Skeletal muscle satellite cell (primary cell): ENCODE measurements around the gene ELK1.

ENCODE experiments used
- H3K27me3 ChIP-seq: 2 replicates; pipeline ENCODE4 v1.7.0; 2013; ENCODE audit warnings: low read length; ENCODE audit not compliant: control insufficient read depth, insufficient read depth
- H3K36me3 ChIP-seq: 2 replicates; pipeline ENCODE4 v1.7.0; 2013; ENCODE audit warnings: mild to moderate bottlenecking, control low read depth, low read length; ENCODE audit not compliant: insufficient read depth
- H3K4me1 ChIP-seq: 2 replicates; pipeline ENCODE4 v1.7.0; 2013; ENCODE audit warnings: low read length; ENCODE audit not compliant: control insufficient read depth, insufficient read depth
- H3K4me2 ChIP-seq: 2 replicates; pipeline ENCODE4 v1.7.0; 2013; ENCODE audit warnings: mild to moderate bottlenecking, low read length
- H3K4me3 ChIP-seq: 2 replicates; pipeline ENCODE4 v1.7.0; 2013; ENCODE audit warnings: low read length
- H3K9ac ChIP-seq: 2 replicates; pipeline ENCODE4 v1.7.0; 2013; ENCODE audit warnings: mild to moderate bottlenecking, low read depth, low read length, moderate library complexity
- H3K9me3 ChIP-seq: replicated peaks from 2 replicates; pipeline ENCODE4 v1.7.0; 2013; ENCODE audit warnings: mild to moderate bottlenecking, control low read depth, low read length

ELK1 gene

GRCh38 chrX:47625365-47625764, 25.0 kb downstream of the ELK1 start:
- Histone ChIP-seq H3K4me3 (no peak overlapping the region), H3K4me2 (no peak overlapping the region), H3K27me3 (no peaks in the 10 kb centered on the region), H3K9ac (no peak overlapping the region), H3K9me3 (no peaks in the 10 kb centered on the region), H3K36me3 (no peaks in the 10 kb centered on the region), H3K4me1 (no peaks in the 10 kb centered on the region)

GRCh38 chrX:47623540-47624027, 26.8 kb downstream of the ELK1 start:
- H3K36me3 ChIP-seq: no peaks in the 10 kb centered on the region
- no peak overlapping the region for H3K9ac ChIP-seq
- H3K4me3 ChIP-seq: peak overlapping the region; percentile 63

DNA sequence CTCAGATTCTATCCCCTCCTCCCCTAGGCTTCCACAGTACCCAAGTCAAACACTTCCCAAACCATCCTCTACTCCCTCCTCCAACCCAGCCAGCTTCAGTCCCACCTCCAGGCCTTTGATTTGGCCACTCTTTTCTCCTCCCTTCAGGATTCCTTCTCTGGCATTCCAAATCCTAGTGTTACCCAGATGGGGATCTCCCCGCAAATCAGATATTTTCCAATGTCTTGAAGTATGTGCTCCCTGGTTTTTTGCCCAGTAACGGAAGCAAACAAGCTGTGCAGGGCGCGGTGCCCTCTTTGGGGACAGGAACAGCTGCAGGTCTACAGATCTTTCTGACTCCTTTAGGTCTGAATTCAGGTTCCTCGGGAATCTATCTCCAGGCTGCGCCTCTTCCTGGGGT, 28.5 kb downstream of the ELK1 start:
- Histone ChIP-seq H3K36me3 (no peaks in the 10 kb centered on the region), H3K9ac (no peak overlapping the region), H3K9me3 (no peaks in the 10 kb centered on the region), H3K4me2 (no peak overlapping the region), H3K4me1 (no peaks in the 10 kb centered on the region), H3K27me3 (peaks cover 7% of the 10 kb centered on the region), H3K4me3 (no peak overlapping the region)

More at GRCh38 chrX:47623540-47624027, 26.8 kb downstream of the ELK1 start:
- Histone ChIP-seq H3K27me3 (no peaks in the 10 kb centered on the region), H3K9me3 (no peaks in the 10 kb centered on the region), H3K4me1 (no peaks in the 10 kb centered on the region), H3K4me2 (peak overlapping the region; percentile 73)

- peaks cover 7% of the 10 kb centered on the region for H3K27me3 ChIP-seq
- no peak overlapping the region for H3K9ac ChIP-seq
- no peaks in the 10 kb centered on the region for H3K36me3 ChIP-seq
- H3K4me3 ChIP-seq: no peak overlapping the region
- H3K4me1 ChIP-seq: no peaks in the 10 kb centered on the region
- H3K4me2 ChIP-seq: peak overlapping the region; percentile 33
- H3K9me3 ChIP-seq: no peaks in the 10 kb centered on the region
Measured at GRCh38 chrX:47620303-47620685, 30.1 kb downstream of the ELK1 start.

DNA sequence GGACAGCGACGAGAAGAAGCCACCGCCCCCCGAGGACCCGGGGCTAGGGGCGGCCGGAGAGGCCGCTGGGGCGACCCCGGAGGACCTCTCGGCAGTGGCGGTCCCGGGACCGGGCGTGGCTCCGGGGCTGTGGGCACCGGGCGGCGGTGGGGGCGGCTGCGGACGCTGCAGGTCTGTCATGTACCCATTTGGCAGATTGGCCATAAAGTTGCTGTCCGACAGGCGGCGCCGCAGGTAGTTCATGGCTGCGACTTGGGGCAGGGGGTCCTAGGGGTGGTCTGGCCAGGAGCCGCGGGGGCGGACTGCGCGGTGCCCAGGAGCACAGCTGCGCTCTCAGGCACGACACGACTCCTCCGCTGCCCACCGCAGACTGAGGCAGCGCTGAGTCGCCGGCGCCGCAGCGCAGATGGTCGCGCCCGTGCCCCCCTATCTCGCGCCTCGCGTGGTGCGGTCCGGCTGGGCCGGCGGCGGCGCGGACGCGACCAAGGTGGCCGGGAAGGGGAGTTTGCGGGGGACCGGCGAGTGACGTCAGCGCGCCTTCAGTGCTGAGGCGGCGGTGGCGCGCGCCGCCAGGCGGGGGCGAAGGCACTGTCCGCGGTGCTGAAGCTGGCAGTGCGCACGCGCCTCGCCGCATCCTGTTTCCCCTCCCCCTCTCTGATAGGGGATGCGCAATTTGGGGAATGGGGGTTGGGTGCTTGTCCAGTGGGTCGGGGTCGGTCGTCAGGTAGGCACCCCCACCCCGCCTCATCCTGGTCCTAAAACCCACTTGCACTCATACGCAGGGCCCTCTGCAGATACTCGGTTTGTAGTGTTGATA, 30.7 kb downstream of the ELK1 start, which contains the start of gene SYN1:
SYN1 (minus strand) TSS at position 372 of the 817 bp plus-strand sequence; CDS start at position 243, 129 bp downstream.
- H3K4me2 ChIP-seq: peak within 1 kb of the TSS; percentile 80
- no peaks in the 10 kb centered on the region for H3K36me3 ChIP-seq
- peaks cover 7% of the 10 kb centered on the region for H3K27me3 ChIP-seq
- H3K9me3 ChIP-seq: no peaks in the 10 kb centered on the region
- H3K4me1 ChIP-seq: no peaks in the 10 kb centered on the region
- no peak within 1 kb of the TSS for H3K9ac ChIP-seq
- peak within 1 kb of the TSS; percentile 60 for H3K4me3 ChIP-seq

- Histone ChIP-seq H3K36me3 (no peaks in the 10 kb centered on the region), H3K4me1 (no peaks in the 10 kb centered on the region), H3K27me3 (peaks cover 11% of the 10 kb centered on the region), H3K9ac (no peak overlapping the region), H3K4me3 (no peak overlapping the region), H3K9me3 (no peaks in the 10 kb centered on the region), H3K4me2 (peak overlapping the region; percentile 80)
Measured at GRCh38 chrX:47618923-47619485, 31.4 kb downstream of the ELK1 start.

DNA sequence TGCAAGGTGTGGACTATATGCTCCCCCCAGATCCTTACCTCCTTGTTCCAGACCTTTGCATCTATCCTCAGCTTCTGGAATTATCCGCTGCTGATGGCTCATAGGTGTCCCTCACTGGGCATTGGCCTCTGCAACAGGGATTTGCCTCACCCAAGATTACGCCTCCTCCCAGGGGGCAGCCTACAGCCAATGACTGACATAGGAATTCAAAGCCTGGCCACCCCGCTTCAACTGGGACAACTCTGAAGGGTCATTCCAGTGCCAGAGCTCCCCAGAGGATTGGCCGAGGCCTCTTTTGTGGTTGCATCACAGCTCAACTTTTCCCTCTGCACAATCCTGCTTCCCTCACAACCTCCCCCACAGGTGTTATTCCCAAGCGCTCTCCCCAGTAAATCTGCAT, 35.7 kb downstream of the ELK1 start:
- Histone ChIP-seq H3K4me2 (no peak overlapping the region), H3K9me3 (no peaks in the 10 kb centered on the region), H3K9ac (no peak overlapping the region), H3K4me3 (no peak overlapping the region), H3K27me3 (peaks cover 14% of the 10 kb centered on the region), H3K36me3 (no peaks in the 10 kb centered on the region), H3K4me1 (no peaks in the 10 kb centered on the region)

DNA sequence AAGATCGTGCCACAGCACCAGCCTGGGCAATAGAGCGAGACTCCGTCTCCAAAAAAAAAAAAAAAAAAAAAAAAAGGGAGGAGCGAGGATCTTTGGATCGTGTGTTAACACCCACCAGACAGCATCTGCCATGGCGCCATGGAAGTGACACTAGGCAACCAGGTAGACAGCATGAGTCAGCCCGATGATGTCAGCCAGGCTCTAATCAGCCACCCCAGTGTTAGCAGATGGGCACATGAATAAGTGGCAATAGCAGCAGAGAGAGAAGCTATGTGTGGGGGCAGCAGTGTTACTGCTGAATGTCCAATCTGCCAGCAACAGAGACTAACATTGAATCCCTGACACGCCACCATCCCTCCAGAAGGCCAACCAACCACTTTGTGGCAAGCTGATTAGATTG, 37.3 kb downstream of the ELK1 start:
- Histone ChIP-seq H3K4me1 (no peaks in the 10 kb centered on the region), H3K4me3 (no peak overlapping the region), H3K27me3 (peaks cover 10% of the 10 kb centered on the region), H3K36me3 (no peaks in the 10 kb centered on the region), H3K9ac (no peak overlapping the region), H3K4me2 (no peak overlapping the region), H3K9me3 (no peaks in the 10 kb centered on the region)

- Histone ChIP-seq H3K36me3 (no peaks in the 10 kb centered on the region), H3K4me1 (no peaks in the 10 kb centered on the region), H3K4me2 (no peak overlapping the region), H3K9ac (no peak overlapping the region), H3K27me3 (peaks cover 6% of the 10 kb centered on the region), H3K9me3 (no peaks in the 10 kb centered on the region), H3K4me3 (no peak overlapping the region)
Measured at GRCh38 chrX:47612418-47612817, 37.9 kb downstream of the ELK1 start.

DNA sequence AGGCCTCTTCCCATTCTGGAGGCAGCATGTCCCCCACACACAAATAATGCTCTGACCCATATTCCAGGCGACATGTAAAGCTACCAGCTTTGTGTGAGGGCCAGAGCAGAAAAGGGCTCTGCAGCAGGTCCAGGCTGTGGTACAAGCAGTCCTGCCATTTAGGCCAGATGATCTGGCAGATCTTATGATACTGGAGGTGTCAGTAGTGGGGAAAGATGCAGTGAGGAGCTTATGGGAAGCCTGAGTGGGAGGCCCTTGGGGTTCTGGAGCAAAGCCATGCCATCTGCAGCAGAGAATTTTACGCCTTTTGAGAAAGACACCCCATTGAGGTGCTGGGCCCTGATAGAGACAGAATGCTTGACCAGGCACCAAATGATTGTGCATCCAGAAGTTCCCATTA, 38.4 kb downstream of the ELK1 start:
- H3K36me3 ChIP-seq: no peaks in the 10 kb centered on the region
- H3K9me3 ChIP-seq: no peaks in the 10 kb centered on the region
- H3K27me3 ChIP-seq: peaks cover 6% of the 10 kb centered on the region
- H3K4me3 ChIP-seq: no peak overlapping the region
- H3K9ac ChIP-seq: no peak overlapping the region
- H3K4me1 ChIP-seq: no peaks in the 10 kb centered on the region
- no peak overlapping the region for H3K4me2 ChIP-seq

- H3K4me1 ChIP-seq: no peaks in the 10 kb centered on the region
- no peak overlapping the region for H3K4me2 ChIP-seq
- no peaks in the 10 kb centered on the region for H3K9me3 ChIP-seq
- H3K4me3 ChIP-seq: no peak overlapping the region
- H3K27me3 ChIP-seq: peaks cover 6% of the 10 kb centered on the region
- H3K9ac ChIP-seq: no peak overlapping the region
- H3K36me3 ChIP-seq: no peaks in the 10 kb centered on the region
Measured at GRCh38 chrX:47611489-47611888, 38.9 kb downstream of the ELK1 start.

- Histone ChIP-seq H3K4me3 (no peak overlapping the region), H3K4me2 (no peak overlapping the region), H3K4me1 (no peaks in the 10 kb centered on the region), H3K36me3 (no peaks in the 10 kb centered on the region), H3K27me3 (peaks cover 6% of the 10 kb centered on the region), H3K9me3 (no peaks in the 10 kb centered on the region), H3K9ac (no peak overlapping the region)
Measured at GRCh38 chrX:47610511-47610910, 39.9 kb downstream of the ELK1 start.
